ENCODE measurements around the gene PCBP1.
A peak's percentile ranks its signal among the peaks of the same experiment; 100 is the strongest.
"Not testable (repeated sequence)": the region's sequence is repeated elsewhere in the genome, so short reads cannot be mapped to it uniquely, and the experiment has no call there.

The PCBP1 gene

GRCh38 chr2:70101174-70101573, 13.9 kb downstream of the PCBP1 start:
- DNase-seq: no peak

GRCh38 chr2:70101686-70102085, 14.4 kb downstream of the PCBP1 start:
- not testable (repeated sequence) for DNase-seq

- not testable (repeated sequence) for DNase-seq
Measured at GRCh38 chr2:70102323-70102905, 15.1 kb downstream of the PCBP1 start.

- DNase-seq: no peak
Measured at GRCh38 chr2:70103531-70104061, 16.3 kb downstream of the PCBP1 start.

GRCh38 chr2:70104231-70105111, 17.2 kb downstream of the PCBP1 start:
- peak; percentile 42 for DNase-seq

- DNase-seq: not testable (repeated sequence)
Measured at GRCh38 chr2:70106138-70106537, 18.9 kb downstream of the PCBP1 start.

- not testable (repeated sequence) for DNase-seq
Measured at GRCh38 chr2:70110397-70110796, 23.1 kb downstream of the PCBP1 start.

GRCh38 chr2:70111752-70112591, 24.7 kb downstream of the PCBP1 start:
- no peak for DNase-seq

- no peak for DNase-seq
Measured at GRCh38 chr2:70113359-70114070, 26.2 kb downstream of the PCBP1 start.

GRCh38 chr2:70115646-70116442, 28.6 kb downstream of the PCBP1 start:
- no peak for DNase-seq

GRCh38 chr2:70116936-70117552, 29.8 kb downstream of the PCBP1 start:
- DNase-seq: no peak

- no peak for DNase-seq
Measured at GRCh38 chr2:70118798-70119454, 31.6 kb downstream of the PCBP1 start.

GRCh38 chr2:70121627-70122372, 34.5 kb downstream of the PCBP1 start:
- DNase-seq: no peak

- DNase-seq: no peak
Measured at GRCh38 chr2:70122470-70122869, 35.2 kb downstream of the PCBP1 start.

- DNase-seq: no peak
Measured at GRCh38 chr2:70123051-70123828, 36.0 kb downstream of the PCBP1 start.

GRCh38 chr2:70123829-70124116, 36.5 kb downstream of the PCBP1 start:
- DNase-seq: no peak

GRCh38 chr2:70124983-70125480, 37.8 kb downstream of the PCBP1 start:
- peak; percentile 67 for DNase-seq

- no peak for DNase-seq
Measured at GRCh38 chr2:70125498-70125898, 38.2 kb downstream of the PCBP1 start.

- DNase-seq: no peak
Measured at GRCh38 chr2:70126413-70126812, 39.1 kb downstream of the PCBP1 start.

All from activated CD8-positive, alpha-beta memory T cell treated with anti-CD3 and anti-CD28 coated beads, Interleukin-2, amount 50 U/mL, for 4 hours (primary cell).